GM12878 (cell line): ENCODE measurements around the gene FANCL. TPM values are rescaled to one million over a fixed set of nuclear protein-coding genes. Genes with fewer than 3 reads are reported as not detected.

Source experiments
- ATAC-seq: fragments of 200-7000 bp; cut with Tn5 transposase; 3 replicates; pipeline ENCODE4 v1.9.1; 2020; ENCODE audit warnings: mild to moderate bottlenecking, moderate library complexity
- BruUV-seq: library from RNA; stranded (reverse); fragments of 400-500 nt; replicated peaks from 2 replicates; lab custom pipeline; 2021; lab: Mats Ljungman, UMichigan
- CTCF ChIA-PET: fragments of 300-600 bp; sonication (Branson Sonifier 250); formaldehyde crosslinking; extraction: SDS; loops from one replicate; lab custom pipeline; 2021; ENCODE audit warnings: inconsistent platforms; lab: Yijun Ruan, JAX
- POLR2A ChIA-PET: fragments of 350-600 bp; formaldehyde crosslinking; extraction: SDS; loops from one replicate; lab custom pipeline; 2021; ENCODE audit warnings: inconsistent platforms; lab: Charles Lee
- RAD21 ChIA-PET: fragments of 300-600 bp; sonication (Branson Sonifier 250); formaldehyde crosslinking; loops from one replicate; lab custom pipeline; 2023; ENCODE audit warnings: antibody characterized with exemption; ENCODE audit not compliant: unreplicated experiment; lab: Charles Lee
- SMC1A ChIA-PET: fragments of 300-600 bp; sonication (Branson Sonifier 250); formaldehyde crosslinking; loops from one replicate; lab custom pipeline; 2023; ENCODE audit not compliant: unreplicated experiment, uncharacterized antibody; lab: Charles Lee
- DNase-seq: peaks from one replicate; pipeline ENCODE4 v3.0.0-alpha.2; 2011; ENCODE audit warnings: low read depth, low spot score
- FAIRE-seq: peaks from 3 replicates; lab custom pipeline; 2011; peaks lifted over from hg19 to GRCh38; lab: Jason Lieb, UNC
- H2AFZ ChIP-seq: 2 replicates; pipeline ENCODE4 v1.6.0; 2011; ENCODE audit warnings: low read depth, low read length, control low read depth; ENCODE audit not compliant: control insufficient read depth
- H3K27ac ChIP-seq: 2 replicates; pipeline ENCODE4 v1.5.1; 2011; ENCODE audit warnings: control low read depth; ENCODE audit not compliant: control insufficient read depth, insufficient read depth
- H3K27me3 ChIP-seq, 2 experiments: replicated peaks in 1 of 2; 2 replicates each; pipeline versions ENCODE4 v1.6.0 to v1.6.1; 2011; ENCODE audit warnings: low read length in 1 of 2; ENCODE audit not compliant: control insufficient read depth in 2 of 2, insufficient read depth in 2 of 2
- H3K36me3 ChIP-seq, 2 experiments: 2 replicates each; pipeline ENCODE4 v1.5.1; 2011; ENCODE audit warnings: low read length in 1 of 2; ENCODE audit not compliant: control insufficient read depth in 2 of 2, insufficient read depth in 2 of 2
- H3K4me1 ChIP-seq: 2 replicates; pipeline ENCODE4 v1.6.1; 2011; ENCODE audit warnings: mild to moderate bottlenecking, low read length, moderate library complexity, mixed read lengths; ENCODE audit not compliant: control insufficient read depth, insufficient read depth
- H3K4me2 ChIP-seq: 2 replicates; pipeline ENCODE4 v1.6.0; 2011; ENCODE audit warnings: control low read depth; ENCODE audit not compliant: control insufficient read depth, insufficient read depth
- H3K4me3 ChIP-seq: fragments of 200-600 bp; sonication (generic); 2 replicates; pipeline ENCODE4 v1.5.1; 2016
- H3K79me2 ChIP-seq: 2 replicates; pipeline ENCODE4 v1.6.0; 2011; ENCODE audit warnings: low read length; ENCODE audit not compliant: control insufficient read depth, insufficient read depth
- H3K9ac ChIP-seq: 2 replicates; pipeline ENCODE4 v1.8.0; 2011; ENCODE audit warnings: low read length, control low read depth, mixed read lengths; ENCODE audit not compliant: control insufficient read depth, insufficient read depth
- H3K9me3 ChIP-seq: replicated peaks from 3 replicates; pipeline ENCODE4 v1.5.1; 2011; ENCODE audit warnings: mild to moderate bottlenecking, low read length; ENCODE audit not compliant: control insufficient read depth, insufficient read depth
- H4K20me1 ChIP-seq: 2 replicates; pipeline ENCODE4 v1.6.0; 2011; ENCODE audit not compliant: control insufficient read depth, insufficient read depth
- BCL11A ChIP-seq: IDR thresholded peaks from 2 replicates; pipeline ENCODE4 v1.6.1; 2011; ENCODE audit warnings: low read depth, low read length
- CHD2 ChIP-seq: IDR thresholded peaks from 2 replicates; pipeline ENCODE4 v1.6.1; 2011; ENCODE audit warnings: low read depth, low read length, improper control_type of control experiment, borderline replicate concordance
- MLLT1 ChIP-seq: fragments of 450-650 bp; IDR thresholded peaks from 2 replicates; pipeline ENCODE4 v1.6.1; 2016; ENCODE audit warnings: mild to moderate bottlenecking
- NFIC ChIP-seq: IDR thresholded peaks from 2 replicates; pipeline ENCODE4 v1.6.1; 2012; ENCODE audit warnings: low read depth, mild to moderate bottlenecking, inconsistent platforms, low read length, moderate library complexity
- POLR2AphosphoS5 ChIP-seq: IDR thresholded peaks from 2 replicates; pipeline ENCODE4 v1.6.1; 2011; ENCODE audit warnings: mild to moderate bottlenecking, low read length, inconsistent platforms
- POU2F2 ChIP-seq: IDR thresholded peaks from 3 replicates; pipeline ENCODE4 v1.6.1; 2011; ENCODE audit warnings: low read depth, mild to moderate bottlenecking, low read length, borderline replicate concordance
- SIN3A ChIP-seq: IDR thresholded peaks from 2 replicates; pipeline ENCODE4 v1.6.1; 2012; ENCODE audit warnings: low read depth, low read length, improper control_type of control experiment
- ZBTB11 ChIP-seq: fragments of 450-650 bp; formaldehyde crosslinking; IDR thresholded peaks from 2 replicates; pipeline ENCODE4 v1.5.0; 2022; ENCODE audit warnings: mild to moderate bottlenecking, missing genetic modification characterization
- ZNF622 ChIP-seq: fragments of 450-650 bp; IDR thresholded peaks from 2 replicates; pipeline ENCODE4 v1.6.1; 2017; ENCODE audit warnings: mild to moderate bottlenecking, inconsistent platforms
- WGBS: methylation state at CpG from one replicate; pipeline ENCODE4 v1.1.6; 2016; ENCODE audit warnings: low lambda C conversion rate; ENCODE audit not compliant: insufficient replicate concordance, insufficient coverage; ENCODE audit errors: missing lambda C conversion rate; 5-methylcytosine and 5-hydroxymethylcytosine counted together
- in situ Hi-C: fragments of 300-500 bp; cut with MboI; formaldehyde crosslinking; loops from 9 replicates; pipeline ENCODE4 v1.14.3; 2018; ENCODE audit warnings: mixed read lengths
- intact Hi-C: fragments of 100-400 bp; cut with micrococcal nuclease; formaldehyde crosslinking; loops from one replicate; pipeline ENCODE4 v1.14.2; 2022; ENCODE audit not compliant: unreplicated experiment
- polyA plus RNA-seq, 11 experiments: library from polyadenylated mRNA; depleted of rRNA in 4 of 11; unstranded in 6 of 11; stranded (reverse) in 5 of 11; fragments of >200 nt; fragmentation: Nextera tagmentation in 4 of 11; fragmentation: Illumina TruSeq in 1 of 11; extraction: Ambion mirVana in 4 of 11; extraction: Trizol in 1 of 11; gene quantifications; 1 replicate in 1 of 11; 2 replicates in 10 of 11; pipeline versions ENCODE4 v1.2.1 to v1.2.3, GENCODE V29; 2011 to 2016; ENCODE audit warnings: inconsistent platforms in 2 of 11, missing spikeins in 2 of 11, low read depth in 1 of 11
- total RNA-seq, 4 experiments: library from RNA; depleted of rRNA in 3 of 4; stranded (reverse); fragments of >200 nt in 3 of 4; fragmentation: Illumina TruSeq in 1 of 4; extraction: Trizol in 1 of 4; gene quantifications; 2 replicates each; pipeline versions ENCODE4 v1.2.1 to v1.2.3, GENCODE V29; 2013 to 2021
- TF ChIP-seq, protein P1 (sequence below): IDR thresholded peaks from 2 replicates; pipeline ENCODE4 v1.6.1; 2011; ENCODE audit warnings: low read depth, low read length, improper control_type of control experiment, borderline replicate concordance
- TF ChIP-seq, protein P2 (sequence below): IDR thresholded peaks from 2 replicates; pipeline ENCODE4 v1.6.1; 2012; ENCODE audit warnings: mild to moderate bottlenecking, low read depth, low read length
- TF ChIP-seq, protein P3 (sequence below): fragments of 450-650 bp; IDR thresholded peaks from 2 replicates; pipeline ENCODE4 v1.6.1; 2017; ENCODE audit warnings: mild to moderate bottlenecking, low read depth, inconsistent platforms; ENCODE audit not compliant: poor library complexity, severe bottlenecking

The FANCL gene
- total and polyA plus RNA-seq, 10 of the 15 experiments (the other 5 are each of a cell fraction or from before 2014, with no cell fraction given): 30.8 to 90.5 (median 52.3) TPM

- Histone ChIP-seq H3K9me3 (peaks cover 8% of the 10 kb centered on the region; the same call in 2 of the 3 replicates), H2AFZ (no peak overlapping the region), H3K9ac (no peak overlapping the region), H3K27ac (no peak overlapping the region), H3K4me3 (no peak overlapping the region), H3K4me1 (no peaks in the 10 kb centered on the region), H3K4me2 (no peak overlapping the region), H3K27me3 (no peaks in the 10 kb centered on the region), H4K20me1 (no peaks in the 10 kb centered on the region), H3K79me2 (no peaks in the 10 kb centered on the region), H3K36me3 (peaks cover 4 to 19% of the 10 kb centered on the region in 2 experiments; a peak in 3 of 4 replicates)
- ChIA-PET SMC1A (no interaction called here), RAD21 (no interaction called here), POLR2A (interaction anchor here (0.6 kb wide), 1 partner anchor 20 kb away, joined by 3 read pairs; no protein-coding TSS in a partner anchor), CTCF (interaction anchor here (1.2 to 1.5 kb wide), 2 partner anchors 19 to 241 kb away, joined by 3 to 5 read pairs; no protein-coding TSS in a partner anchor)
- DNase-seq: no peak
- intact Hi-C loops: no loop called here
- no peak for ATAC-seq
- 95% methylated on average over 1 of the region's 1 CpG for WGBS
- BruUV-seq: no TSS peak
- no peak for FAIRE-seq
- in situ Hi-C loops: no loop called here
- TF ChIP-seq SIN3A: no peak
- TF ChIP-seq BCL11A: no peak
- no peak for TF ChIP-seq NFIC
- no peak for TF ChIP-seq POLR2AphosphoS5
- TF ChIP-seq, protein P1, sequence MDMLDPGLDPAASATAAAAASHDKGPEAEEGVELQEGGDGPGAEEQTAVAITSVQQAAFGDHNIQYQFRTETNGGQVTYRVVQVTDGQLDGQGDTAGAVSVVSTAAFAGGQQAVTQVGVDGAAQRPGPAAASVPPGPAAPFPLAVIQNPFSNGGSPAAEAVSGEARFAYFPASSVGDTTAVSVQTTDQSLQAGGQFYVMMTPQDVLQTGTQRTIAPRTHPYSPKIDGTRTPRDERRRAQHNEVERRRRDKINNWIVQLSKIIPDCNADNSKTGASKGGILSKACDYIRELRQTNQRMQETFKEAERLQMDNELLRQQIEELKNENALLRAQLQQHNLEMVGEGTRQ: no peak
- no peak for TF ChIP-seq MLLT1
- TF ChIP-seq ZBTB11 (CRISPR knock-in tag): no peak
- no peak for TF ChIP-seq POU2F2
- TF ChIP-seq, protein P2, sequence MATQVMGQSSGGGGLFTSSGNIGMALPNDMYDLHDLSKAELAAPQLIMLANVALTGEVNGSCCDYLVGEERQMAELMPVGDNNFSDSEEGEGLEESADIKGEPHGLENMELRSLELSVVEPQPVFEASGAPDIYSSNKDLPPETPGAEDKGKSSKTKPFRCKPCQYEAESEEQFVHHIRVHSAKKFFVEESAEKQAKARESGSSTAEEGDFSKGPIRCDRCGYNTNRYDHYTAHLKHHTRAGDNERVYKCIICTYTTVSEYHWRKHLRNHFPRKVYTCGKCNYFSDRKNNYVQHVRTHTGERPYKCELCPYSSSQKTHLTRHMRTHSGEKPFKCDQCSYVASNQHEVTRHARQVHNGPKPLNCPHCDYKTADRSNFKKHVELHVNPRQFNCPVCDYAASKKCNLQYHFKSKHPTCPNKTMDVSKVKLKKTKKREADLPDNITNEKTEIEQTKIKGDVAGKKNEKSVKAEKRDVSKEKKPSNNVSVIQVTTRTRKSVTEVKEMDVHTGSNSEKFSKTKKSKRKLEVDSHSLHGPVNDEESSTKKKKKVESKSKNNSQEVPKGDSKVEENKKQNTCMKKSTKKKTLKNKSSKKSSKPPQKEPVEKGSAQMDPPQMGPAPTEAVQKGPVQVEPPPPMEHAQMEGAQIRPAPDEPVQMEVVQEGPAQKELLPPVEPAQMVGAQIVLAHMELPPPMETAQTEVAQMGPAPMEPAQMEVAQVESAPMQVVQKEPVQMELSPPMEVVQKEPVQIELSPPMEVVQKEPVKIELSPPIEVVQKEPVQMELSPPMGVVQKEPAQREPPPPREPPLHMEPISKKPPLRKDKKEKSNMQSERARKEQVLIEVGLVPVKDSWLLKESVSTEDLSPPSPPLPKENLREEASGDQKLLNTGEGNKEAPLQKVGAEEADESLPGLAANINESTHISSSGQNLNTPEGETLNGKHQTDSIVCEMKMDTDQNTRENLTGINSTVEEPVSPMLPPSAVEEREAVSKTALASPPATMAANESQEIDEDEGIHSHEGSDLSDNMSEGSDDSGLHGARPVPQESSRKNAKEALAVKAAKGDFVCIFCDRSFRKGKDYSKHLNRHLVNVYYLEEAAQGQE: no peak
- TF ChIP-seq ZNF622: no peak
- TF ChIP-seq CHD2: no peak
- TF ChIP-seq, protein P3, sequence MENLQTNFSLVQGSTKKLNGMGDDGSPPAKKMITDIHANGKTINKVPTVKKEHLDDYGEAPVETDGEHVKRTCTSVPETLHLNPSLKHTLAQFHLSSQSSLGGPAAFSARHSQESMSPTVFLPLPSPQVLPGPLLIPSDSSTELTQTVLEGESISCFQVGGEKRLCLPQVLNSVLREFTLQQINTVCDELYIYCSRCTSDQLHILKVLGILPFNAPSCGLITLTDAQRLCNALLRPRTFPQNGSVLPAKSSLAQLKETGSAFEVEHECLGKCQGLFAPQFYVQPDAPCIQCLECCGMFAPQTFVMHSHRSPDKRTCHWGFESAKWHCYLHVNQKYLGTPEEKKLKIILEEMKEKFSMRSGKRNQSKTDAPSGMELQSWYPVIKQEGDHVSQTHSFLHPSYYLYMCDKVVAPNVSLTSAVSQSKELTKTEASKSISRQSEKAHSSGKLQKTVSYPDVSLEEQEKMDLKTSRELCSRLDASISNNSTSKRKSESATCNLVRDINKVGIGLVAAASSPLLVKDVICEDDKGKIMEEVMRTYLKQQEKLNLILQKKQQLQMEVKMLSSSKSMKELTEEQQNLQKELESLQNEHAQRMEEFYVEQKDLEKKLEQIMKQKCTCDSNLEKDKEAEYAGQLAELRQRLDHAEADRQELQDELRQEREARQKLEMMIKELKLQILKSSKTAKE: no peak
Measured at GRCh38 chr2:58206785-58207184, 34.3 kb downstream of the FANCL start.
